Lower lobe of right lung (tissue), 2 donors: ENCODE measurements around the gene PHB1. TPM values are rescaled to one million over a fixed set of nuclear protein-coding genes. Genes with fewer than 3 reads are reported as not detected.
"Not testable (repeated sequence)": the region's sequence is repeated elsewhere in the genome, so short reads cannot be mapped to it uniquely, and the experiment has no call there.

Source experiments
- ATAC-seq, 2 donors: fragments of 200-7000 bp; cut with Tn5 transposase; one replicate each; pipeline ENCODE4 v1.9.1; 2020 to 2022; ENCODE audit warnings: mild to moderate bottlenecking in 2 of 2, moderate library complexity in 2 of 2
- DNase-seq: peaks from one replicate; pipeline ENCODE4 v3.0.0-alpha.2; 2020
- H3K27ac ChIP-seq: fragments of 200-600 bp; one replicate; pipeline ENCODE4 v1.8.0; 2022
- H3K27me3 ChIP-seq: fragments of 200-600 bp; one replicate; pipeline ENCODE4 v1.8.0; 2022; ENCODE audit warnings: low read depth
- H3K36me3 ChIP-seq: fragments of 200-600 bp; one replicate; pipeline ENCODE4 v1.8.0; 2022; ENCODE audit warnings: mild to moderate bottlenecking
- H3K4me1 ChIP-seq: fragments of 200-600 bp; one replicate; pipeline ENCODE4 v1.8.0; 2022
- H3K4me3 ChIP-seq: fragments of 200-600 bp; one replicate; pipeline ENCODE4 v1.8.0; 2022; ENCODE audit warnings: mild to moderate bottlenecking
- H3K9me3 ChIP-seq: fragments of 200-600 bp; one replicate; pipeline ENCODE4 v1.8.0; 2022
- CTCF ChIP-seq: fragments of 200-600 bp; IDR thresholded peaks from one replicate; pipeline ENCODE4 v1.8.0; 2022; ENCODE audit warnings: antibody characterized with exemption, mild to moderate bottlenecking
- intact Hi-C: fragments of 100-400 bp; cut with DNase I; formaldehyde crosslinking; loops from one replicate; pipeline ENCODE4 v1.11.0; 2022
- total RNA-seq: library from RNA; stranded (reverse); fragmentation: NEBNext Ultra II Directional; extraction: Animal tissue kit (Norgen Biotek cat#: 25700); gene quantifications from one replicate; pipeline ENCODE4 v1.2.1, GENCODE V29; 2021
- donor health status: DM: no; HTN: yes; CAD: no; lungs with severe emphysema.

PHB1 gene
- total RNA-seq, 1 donor from 2014 or later, result 113 TPM

DNA sequence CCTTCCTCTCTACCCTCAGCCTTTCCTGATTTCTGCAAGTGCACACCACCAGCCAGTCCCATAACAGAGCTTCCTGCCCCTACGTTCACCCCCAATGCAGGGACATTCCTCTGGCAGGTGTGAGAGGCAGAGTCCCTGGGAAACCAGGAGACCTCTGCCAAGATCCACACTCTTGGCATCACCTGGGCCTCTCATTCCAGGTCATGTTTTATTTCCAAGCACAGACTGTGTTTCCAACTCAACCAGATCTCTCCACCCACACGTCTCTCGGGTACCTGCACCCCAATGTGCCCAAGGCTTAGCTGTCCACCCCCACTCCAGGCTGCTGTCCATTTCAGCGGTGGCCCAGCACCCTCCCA, 21.0 kb upstream of the PHB1 start:
- Histone ChIP-seq H3K9me3 (no peaks in the 10 kb centered on the region), H3K4me1 (no peaks in the 10 kb centered on the region), H3K27me3 (peaks cover 30% of the 10 kb centered on the region), H3K36me3 (no peaks in the 10 kb centered on the region), H3K27ac (no peak overlapping the region), H3K4me3 (no peak overlapping the region)
- no peak for ATAC-seq
- DNase-seq, result no peak
- TF ChIP-seq CTCF, result no peak
- intact Hi-C loops, result no loop called here

DNA sequence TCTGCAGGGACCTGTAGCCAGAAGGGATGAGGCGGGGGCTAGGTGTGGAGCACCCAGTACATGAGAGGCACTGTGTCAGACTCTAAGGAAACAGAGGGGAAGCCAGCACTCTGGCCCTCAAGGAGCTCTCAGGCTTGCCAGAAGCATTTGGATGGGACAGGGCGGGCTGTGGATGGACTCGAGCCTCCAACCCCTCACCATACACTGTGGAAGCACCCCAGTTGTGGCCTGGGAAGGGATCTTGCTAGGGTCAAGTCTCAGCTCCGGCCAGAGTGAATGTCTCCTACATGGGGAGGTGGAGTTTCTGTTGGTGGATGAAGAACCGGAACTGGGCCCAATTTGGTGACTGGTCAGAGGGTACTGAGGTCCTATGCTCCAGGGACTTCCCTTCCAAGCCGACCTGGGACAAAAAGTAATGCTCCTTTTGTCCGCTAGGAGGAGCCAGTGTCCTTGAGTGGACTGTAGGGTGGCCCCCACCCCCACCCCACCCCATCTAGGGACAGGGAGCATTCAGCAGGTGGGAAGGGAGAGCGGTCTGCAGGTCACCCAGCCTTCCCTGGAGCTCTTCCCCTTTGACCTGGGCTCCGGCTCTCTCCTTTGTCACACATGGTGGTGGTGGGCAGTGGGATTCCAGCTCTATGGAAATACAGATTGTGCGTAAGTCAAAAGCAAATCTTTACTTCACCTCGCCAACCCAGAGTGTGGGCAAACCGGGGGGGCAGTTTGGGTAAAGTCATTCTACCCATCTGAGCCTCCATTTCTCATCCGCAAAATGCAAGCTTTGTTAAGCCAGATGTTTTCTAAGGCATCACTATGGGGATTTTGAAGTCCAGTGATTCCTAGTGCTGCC, 20.4 kb upstream of the PHB1 start:
- Histone ChIP-seq H3K9me3 (no peaks in the 10 kb centered on the region), H3K4me1 (no peaks in the 10 kb centered on the region), H3K4me3 (no peak overlapping the region), H3K27me3 (peaks cover 25% of the 10 kb centered on the region), H3K27ac (no peak overlapping the region), H3K36me3 (no peaks in the 10 kb centered on the region)
- ATAC-seq, result peak; percentile 54 to 66
- peak; percentile 67 for TF ChIP-seq CTCF
- DNase-seq, result no peak
- intact Hi-C loops, result no loop called here

- H3K4me1 ChIP-seq, result no peaks in the 10 kb centered on the region
- H3K9me3 ChIP-seq, result no peaks in the 10 kb centered on the region
- TF ChIP-seq CTCF, result no peak
- H3K27ac ChIP-seq, result no peak overlapping the region
- no peak for ATAC-seq
- peaks cover 18% of the 10 kb centered on the region for H3K27me3 ChIP-seq
- no peak for DNase-seq
- no peaks in the 10 kb centered on the region for H3K36me3 ChIP-seq
- no peak overlapping the region for H3K4me3 ChIP-seq
- intact Hi-C loops, result no loop called here
These were observed 18.5 kb upstream of the PHB1 start for GRCh38 chr17:49433000-49433694.

- ATAC-seq (no peak), DNase-seq (no peak)
- Histone ChIP-seq H3K27ac (no peak overlapping the region), H3K36me3 (no peaks in the 10 kb centered on the region), H3K9me3 (no peaks in the 10 kb centered on the region), H3K27me3 (peaks cover 12% of the 10 kb centered on the region), H3K4me3 (no peak overlapping the region), H3K4me1 (no peaks in the 10 kb centered on the region)
- intact Hi-C loops, result no loop called here
- TF ChIP-seq CTCF, result no peak
These were observed 17.1 kb upstream of the PHB1 start for GRCh38 chr17:49431743-49432142.

DNA sequence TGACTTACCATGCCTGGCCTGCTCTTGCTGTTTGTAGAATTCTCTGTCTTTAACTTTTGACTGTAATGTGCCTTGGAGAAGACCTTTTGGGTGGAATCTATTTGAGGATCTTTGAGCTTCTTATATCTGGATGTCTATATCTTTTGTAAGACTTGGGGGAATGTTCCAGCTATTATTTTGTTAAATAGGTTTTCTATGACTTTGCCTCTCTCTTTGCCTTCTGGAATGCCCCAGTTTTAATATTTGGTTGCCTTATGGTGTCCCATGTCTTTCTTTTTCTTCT, 10.3 kb upstream of the PHB1 start:
- intact Hi-C loops, result no loop called here
- ATAC-seq, result no peak
- no peak for DNase-seq
- Histone ChIP-seq H3K9me3 (peaks cover 10% of the 10 kb centered on the region), H3K27me3 (peaks cover 12% of the 10 kb centered on the region), H3K27ac (no peak overlapping the region), H3K36me3 (no peaks in the 10 kb centered on the region), H3K4me3 (no peak overlapping the region), H3K4me1 (no peaks in the 10 kb centered on the region)
- no peak for TF ChIP-seq CTCF

- H3K36me3 ChIP-seq, ATAC-seq, H3K4me1 ChIP-seq, H3K27ac ChIP-seq, DNase-seq, H3K4me3 ChIP-seq, intact Hi-C loops: not testable (repeated sequence)
- Histone ChIP-seq H3K9me3 (peaks cover 10% of the 10 kb centered on the region), H3K27me3 (peaks cover 12% of the 10 kb centered on the region)
These were observed 9.8 kb upstream of the PHB1 start for GRCh38 chr17:49424276-49425003.
